Measurements from ENCODE around the gene PNPLA5.

Gene PNPLA5

DNA sequence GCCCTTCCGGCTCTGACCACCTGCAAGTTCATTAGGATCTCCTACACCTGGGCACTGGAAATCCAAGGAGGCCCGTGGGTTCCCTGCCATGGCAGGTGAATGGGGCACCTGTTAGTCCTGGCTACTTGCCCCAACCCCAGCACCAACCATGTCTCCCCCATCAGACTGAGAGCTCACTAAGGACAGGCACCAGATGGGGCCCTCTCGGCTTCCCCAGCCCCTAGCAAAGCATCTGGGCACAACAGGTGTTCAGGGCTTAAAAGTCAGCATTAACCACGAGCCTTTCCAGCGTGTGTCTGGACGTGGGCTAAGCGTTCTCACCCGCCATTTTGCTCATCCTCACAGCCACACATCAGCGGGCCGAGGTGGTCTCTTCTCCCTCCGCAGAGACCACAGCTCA lies 31.7 kb downstream of the PNPLA5 start:
- no peak overlapping the region for H3K27ac ChIP-seq (replicated peaks)
- peaks cover 4% of the 10 kb centered on the region for H3K27me3 ChIP-seq (ENCODE audit: insufficient read depth, poor library complexity, severe bottlenecking)
- DNase-seq (ENCODE audit: low read depth in 1 of 2, low spot score in 1 of 2) = no peak
- H3K4me3 ChIP-seq (replicated peaks; ENCODE audit: insufficient read depth, low read length) = no peak overlapping the region
- TF ChIP-seq, protein P1, sequence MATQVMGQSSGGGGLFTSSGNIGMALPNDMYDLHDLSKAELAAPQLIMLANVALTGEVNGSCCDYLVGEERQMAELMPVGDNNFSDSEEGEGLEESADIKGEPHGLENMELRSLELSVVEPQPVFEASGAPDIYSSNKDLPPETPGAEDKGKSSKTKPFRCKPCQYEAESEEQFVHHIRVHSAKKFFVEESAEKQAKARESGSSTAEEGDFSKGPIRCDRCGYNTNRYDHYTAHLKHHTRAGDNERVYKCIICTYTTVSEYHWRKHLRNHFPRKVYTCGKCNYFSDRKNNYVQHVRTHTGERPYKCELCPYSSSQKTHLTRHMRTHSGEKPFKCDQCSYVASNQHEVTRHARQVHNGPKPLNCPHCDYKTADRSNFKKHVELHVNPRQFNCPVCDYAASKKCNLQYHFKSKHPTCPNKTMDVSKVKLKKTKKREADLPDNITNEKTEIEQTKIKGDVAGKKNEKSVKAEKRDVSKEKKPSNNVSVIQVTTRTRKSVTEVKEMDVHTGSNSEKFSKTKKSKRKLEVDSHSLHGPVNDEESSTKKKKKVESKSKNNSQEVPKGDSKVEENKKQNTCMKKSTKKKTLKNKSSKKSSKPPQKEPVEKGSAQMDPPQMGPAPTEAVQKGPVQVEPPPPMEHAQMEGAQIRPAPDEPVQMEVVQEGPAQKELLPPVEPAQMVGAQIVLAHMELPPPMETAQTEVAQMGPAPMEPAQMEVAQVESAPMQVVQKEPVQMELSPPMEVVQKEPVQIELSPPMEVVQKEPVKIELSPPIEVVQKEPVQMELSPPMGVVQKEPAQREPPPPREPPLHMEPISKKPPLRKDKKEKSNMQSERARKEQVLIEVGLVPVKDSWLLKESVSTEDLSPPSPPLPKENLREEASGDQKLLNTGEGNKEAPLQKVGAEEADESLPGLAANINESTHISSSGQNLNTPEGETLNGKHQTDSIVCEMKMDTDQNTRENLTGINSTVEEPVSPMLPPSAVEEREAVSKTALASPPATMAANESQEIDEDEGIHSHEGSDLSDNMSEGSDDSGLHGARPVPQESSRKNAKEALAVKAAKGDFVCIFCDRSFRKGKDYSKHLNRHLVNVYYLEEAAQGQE (IDR thresholded peaks at IDR 0.05; ENCODE audit: insufficient replicate concordance, low read depth) = no peak
- TF ChIP-seq POLR2AphosphoS5 (IDR thresholded peaks at IDR 0.05; ENCODE audit: low read depth) (no peak), SPI1 (IDR thresholded peaks at IDR 0.05; ENCODE audit: borderline replicate concordance, low read depth) (no peak), GABPA (IDR thresholded peaks at IDR 0.05; ENCODE audit: low read depth) (no peak)
- TF ChIP-seq, protein P2, sequence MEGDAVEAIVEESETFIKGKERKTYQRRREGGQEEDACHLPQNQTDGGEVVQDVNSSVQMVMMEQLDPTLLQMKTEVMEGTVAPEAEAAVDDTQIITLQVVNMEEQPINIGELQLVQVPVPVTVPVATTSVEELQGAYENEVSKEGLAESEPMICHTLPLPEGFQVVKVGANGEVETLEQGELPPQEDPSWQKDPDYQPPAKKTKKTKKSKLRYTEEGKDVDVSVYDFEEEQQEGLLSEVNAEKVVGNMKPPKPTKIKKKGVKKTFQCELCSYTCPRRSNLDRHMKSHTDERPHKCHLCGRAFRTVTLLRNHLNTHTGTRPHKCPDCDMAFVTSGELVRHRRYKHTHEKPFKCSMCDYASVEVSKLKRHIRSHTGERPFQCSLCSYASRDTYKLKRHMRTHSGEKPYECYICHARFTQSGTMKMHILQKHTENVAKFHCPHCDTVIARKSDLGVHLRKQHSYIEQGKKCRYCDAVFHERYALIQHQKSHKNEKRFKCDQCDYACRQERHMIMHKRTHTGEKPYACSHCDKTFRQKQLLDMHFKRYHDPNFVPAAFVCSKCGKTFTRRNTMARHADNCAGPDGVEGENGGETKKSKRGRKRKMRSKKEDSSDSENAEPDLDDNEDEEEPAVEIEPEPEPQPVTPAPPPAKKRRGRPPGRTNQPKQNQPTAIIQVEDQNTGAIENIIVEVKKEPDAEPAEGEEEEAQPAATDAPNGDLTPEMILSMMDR (IDR thresholded peaks at IDR 0.05; ENCODE audit: insufficient read depth, low read length) = no peak

DNA sequence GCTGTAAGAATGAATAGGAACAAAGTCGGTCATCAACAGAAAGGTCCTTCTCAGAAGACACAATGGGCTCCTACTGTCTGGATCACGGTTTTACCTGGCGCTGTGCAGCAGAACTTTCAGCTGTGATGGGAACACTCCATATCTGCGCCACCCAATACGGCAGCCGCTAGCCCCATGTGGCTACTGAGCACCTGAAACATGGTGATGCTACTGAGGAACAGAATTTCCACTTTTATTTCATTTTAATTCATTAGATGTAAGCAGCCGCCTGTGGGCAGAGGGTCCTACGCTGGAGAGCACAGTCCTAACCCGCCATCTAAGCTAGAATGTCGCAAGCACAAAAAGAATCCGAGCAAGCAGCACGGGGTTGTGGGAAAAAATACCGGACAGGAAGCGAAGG lies 32.2 kb downstream of the PNPLA5 start:
- H3K4me3 ChIP-seq (replicated peaks; ENCODE audit: insufficient read depth, low read length) = no peak overlapping the region
- no peak for DNase-seq (ENCODE audit: low read depth in 1 of 2, low spot score in 1 of 2)
- TF ChIP-seq SPI1 (IDR thresholded peaks at IDR 0.05; ENCODE audit: borderline replicate concordance, low read depth) = no peak
- H3K27ac ChIP-seq (replicated peaks) = no peak overlapping the region
- H3K27me3 ChIP-seq (ENCODE audit: insufficient read depth, poor library complexity, severe bottlenecking) = peaks cover 4% of the 10 kb centered on the region

DNA sequence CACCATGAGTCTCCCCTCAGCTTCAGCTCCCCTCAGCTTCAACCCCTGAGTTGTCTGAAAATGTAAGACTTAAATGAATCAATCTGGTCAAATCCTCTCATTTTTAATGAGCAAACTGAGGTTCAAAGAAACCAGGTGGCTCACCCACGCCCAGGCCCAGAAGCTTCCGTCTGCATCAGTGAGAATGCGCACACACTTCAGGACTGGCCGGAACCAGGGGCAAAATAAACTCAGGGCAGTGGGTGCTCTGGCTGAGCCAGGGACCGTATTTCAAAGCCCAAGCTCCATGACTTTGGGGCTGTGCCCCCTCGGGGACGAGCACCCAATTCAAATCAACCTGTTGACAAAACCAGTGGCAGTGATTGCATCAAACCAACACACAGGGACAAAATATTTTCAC lies 32.6 kb downstream of the PNPLA5 start:
- TF ChIP-seq, protein P2 (IDR thresholded peaks at IDR 0.05; ENCODE audit: insufficient read depth, low read length) = no peak
- no peak for TF ChIP-seq SPI1 (IDR thresholded peaks at IDR 0.05; ENCODE audit: borderline replicate concordance, low read depth)
- TF ChIP-seq POLR2AphosphoS5 (IDR thresholded peaks at IDR 0.05; ENCODE audit: low read depth) = no peak
- no peak for DNase-seq (ENCODE audit: low read depth in 1 of 2, low spot score in 1 of 2)
- Histone ChIP-seq H3K27me3 (ENCODE audit: insufficient read depth, poor library complexity, severe bottlenecking) (peaks cover 4% of the 10 kb centered on the region), H3K27ac (replicated peaks) (no peak overlapping the region), H3K4me3 (replicated peaks; ENCODE audit: insufficient read depth, low read length) (no peak overlapping the region)

DNA sequence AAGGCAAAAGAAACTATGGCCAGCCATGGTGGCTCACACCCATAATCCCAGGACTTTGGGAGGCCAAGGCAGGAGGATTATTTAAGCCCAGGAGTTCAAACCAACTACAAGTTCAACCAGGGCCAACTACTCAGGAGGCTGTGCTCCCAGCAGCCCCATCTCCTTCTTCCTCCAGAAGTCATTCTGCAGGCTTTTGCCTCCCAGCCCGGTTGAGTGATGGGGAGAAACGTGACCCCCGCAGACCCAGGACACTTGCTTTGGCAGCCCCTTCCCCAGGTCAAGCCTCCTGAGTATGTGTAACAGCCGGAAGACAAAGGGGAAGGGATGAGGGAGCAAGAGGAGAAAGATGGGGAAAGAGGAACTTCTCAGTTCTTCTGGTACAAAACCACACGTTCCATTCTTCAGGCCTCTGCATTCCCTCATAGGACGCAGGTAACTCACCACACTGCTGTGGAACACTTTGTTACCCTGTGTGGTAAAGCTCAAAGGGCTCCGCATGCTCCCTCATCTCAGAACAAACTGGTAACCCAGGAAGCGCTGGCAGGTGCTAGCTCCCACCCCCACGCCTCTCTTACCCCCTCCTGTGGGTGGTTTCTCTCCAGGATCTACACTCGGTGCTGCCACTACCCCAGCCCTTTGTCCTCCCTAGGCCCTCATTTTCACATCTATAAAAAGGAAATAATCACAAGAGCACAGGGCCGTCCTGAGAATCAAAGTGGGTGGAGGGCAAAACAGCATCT lies 33.5 kb downstream of the PNPLA5 start:
- TF ChIP-seq SPI1 (IDR thresholded peaks at IDR 0.05; ENCODE audit: borderline replicate concordance, low read depth) = no peak
- TF ChIP-seq, protein P2 (IDR thresholded peaks at IDR 0.05; ENCODE audit: insufficient read depth, low read length) = no peak
- no peak for TF ChIP-seq GABPA (IDR thresholded peaks at IDR 0.05; ENCODE audit: low read depth)

DNA sequence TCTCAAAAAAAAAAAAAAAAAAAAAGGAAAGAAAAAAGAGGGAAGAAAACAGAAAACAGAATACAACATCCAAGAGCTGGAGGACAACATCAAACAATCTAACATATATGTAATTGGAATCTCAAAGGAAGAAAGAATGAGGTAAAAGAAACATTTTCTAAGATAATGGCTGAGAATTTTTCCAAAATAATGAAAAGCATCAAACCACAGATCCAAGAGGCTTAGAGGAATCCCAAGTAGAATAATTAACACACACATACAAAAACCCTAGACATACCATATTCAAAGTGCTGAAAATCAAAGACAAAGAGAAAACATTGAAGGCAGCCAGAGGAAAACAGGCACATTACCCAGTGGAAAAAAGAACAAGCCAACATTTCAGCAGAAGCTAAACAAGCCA lies 34.4 kb downstream of the PNPLA5 start:
- no peak for DNase-seq (ENCODE audit: low read depth in 1 of 2, low spot score in 1 of 2)
- H3K4me3 ChIP-seq (replicated peaks; ENCODE audit: insufficient read depth, low read length) = no peak overlapping the region
- TF ChIP-seq, protein P2 (IDR thresholded peaks at IDR 0.05; ENCODE audit: insufficient read depth, low read length) = no peak
- TF ChIP-seq SPI1 (IDR thresholded peaks at IDR 0.05; ENCODE audit: borderline replicate concordance, low read depth) = no peak
- TF ChIP-seq, protein P1 (IDR thresholded peaks at IDR 0.05; ENCODE audit: insufficient replicate concordance, low read depth) = no peak
- no peak for TF ChIP-seq POLR2AphosphoS5 (IDR thresholded peaks at IDR 0.05; ENCODE audit: low read depth)
- no peak for TF ChIP-seq GABPA (IDR thresholded peaks at IDR 0.05; ENCODE audit: low read depth)
- H3K27ac ChIP-seq (replicated peaks) = no peak overlapping the region
- H3K27me3 ChIP-seq (ENCODE audit: insufficient read depth, poor library complexity, severe bottlenecking) = no peaks in the 10 kb centered on the region

More for the DNA sequence above, 33.5 kb downstream of the PNPLA5 start:
- Histone ChIP-seq H3K27me3 (ENCODE audit: insufficient read depth, poor library complexity, severe bottlenecking) (peaks cover 4% of the 10 kb centered on the region), H3K4me3 (replicated peaks; ENCODE audit: insufficient read depth, low read length) (no peak overlapping the region), H3K27ac (replicated peaks) (no peak overlapping the region)
- DNase-seq (ENCODE audit: low read depth in 1 of 2, low spot score in 1 of 2) = no peak

Data from HL-60 (cell line).